Right lobe of liver (tissue), 6 donors: ENCODE data around the gene ECT2. TPM values are rescaled to one million over a fixed set of nuclear protein-coding genes. Genes with fewer than 3 reads are reported as not detected.

Source experiments
- ATAC-seq, 4 donors: fragments of 200-7000 bp; cut with Tn5 transposase; one replicate each; pipeline ENCODE4 v1.9.1; 2020; ENCODE audit warnings: mild to moderate bottlenecking in 4 of 4, moderate library complexity in 4 of 4
- DNase-seq, 3 donors: peaks; one replicate each; pipeline ENCODE4 v3.0.0-alpha.2; 2020
- H3K27ac ChIP-seq, 3 donors: fragments of 200-600 bp; one replicate each; pipeline ENCODE4 v1.8.0; 2022
- H3K27me3 ChIP-seq, 2 donors: fragments of 200-600 bp; one replicate each; pipeline ENCODE4 v1.8.0; 2022
- H3K36me3 ChIP-seq, 4 donors: fragments of 200-600 bp; sonication (generic) in 1 of 4; one replicate each; pipeline versions ENCODE4 v1.5.1 to v1.8.0; 2017 to 2022; ENCODE audit warnings: control low read depth in 1 of 4
- H3K4me1 ChIP-seq, 4 donors: fragments of 200-600 bp; sonication (generic) in 1 of 4; one replicate each; pipeline versions ENCODE4 v1.5.1 to v1.8.0; 2017 to 2022; ENCODE audit warnings: control low read depth in 1 of 4
- H3K4me3 ChIP-seq, 3 donors: fragments of 200-600 bp; one replicate each; pipeline ENCODE4 v1.8.0; 2022
- H3K9me3 ChIP-seq, 4 donors: fragments of 200-600 bp; sonication (generic) in 1 of 4; one replicate each; pipeline versions ENCODE4 v1.5.1 to v1.8.0; 2017 to 2022; ENCODE audit warnings: control low read depth in 1 of 4
- CTCF ChIP-seq, 4 donors: fragments of 200-600 bp in 3 of 4; fragments of 450-650 bp in 1 of 4; IDR thresholded peaks; one replicate each; pipeline versions ENCODE4 v1.5.1 to v1.8.0; 2016 to 2022; ENCODE audit warnings: antibody characterized with exemption in 4 of 4, mild to moderate bottlenecking in 2 of 4
- POLR2A ChIP-seq: fragments of 450-650 bp; IDR thresholded peaks from one replicate; pipeline ENCODE4 v1.6.1; 2017; ENCODE audit warnings: antibody characterized with exemption, mild to moderate bottlenecking
- WGBS: methylation state at CpG from one replicate; pipeline ENCODE4 v1.1.6; 2018; ENCODE audit warnings: low coverage, low lambda C conversion rate; ENCODE audit not compliant: insufficient coverage; ENCODE audit errors: missing lambda C conversion rate; 5-methylcytosine and 5-hydroxymethylcytosine counted together
- intact Hi-C, 2 donors: fragments of 100-400 bp; cut with DNase I; formaldehyde crosslinking; loops; one replicate each; pipeline versions ENCODE4 v1.11.2 to v1.14.1; 2022
- total RNA-seq, 6 experiments: library from RNA; depleted of rRNA in 2 of 6; stranded (reverse); fragments of >200 nt in 2 of 6; fragmentation: NEBNext Ultra II Directional in 3 of 6; extraction: Animal tissue kit (Norgen Biotek cat#: 25700) in 3 of 6; gene quantifications; one replicate each; pipeline versions ENCODE4 v1.1.0 to v1.2.4, GENCODE V29; 2016 to 2023
- donor health status: DM: no; HTN: yes; CAD: no.
- donor health status: DM: no; HTN: no; CAD: no.
- donor health status: DM: no; HTN: no; CAD: no.
- donor health status: DM: no; HTN: yes; CAD: no.
- donor health status: DM: no; HTN: yes; CAD: no.

The ECT2 gene
- total RNA-seq, 6 experiments from 2014 or later: 1.5 to 7.8 (median 3.8) TPM

- Histone ChIP-seq H3K9me3 (no peaks in the 10 kb centered on the region), H3K27me3 (no peaks in the 10 kb centered on the region), H3K36me3 (no peaks in the 10 kb centered on the region), H3K4me3 (no peak overlapping the region), H3K4me1 (no peaks in the 10 kb centered on the region), H3K27ac (no peak overlapping the region)
- DNase-seq (no peak), ATAC-seq (no peak)
- intact Hi-C loops: no loop called here
- TF ChIP-seq CTCF (IDR thresholded peaks at IDR 0.05): no peak
- no peak for TF ChIP-seq POLR2A
- 7% methylated on average over 1 of the region's 1 CpG for WGBS
Observed at GRCh38 chr3:172704001-172704400, 46.5 kb upstream of the ECT2 start.

- 89% methylated on average over 4 of the region's 4 CpGs for WGBS
- DNase-seq: no peak
- no peaks in the 10 kb centered on the region for H3K9me3 ChIP-seq
- no peak for ATAC-seq
- intact Hi-C loops: no loop called here
- TF ChIP-seq POLR2A: no peak
- TF ChIP-seq CTCF (IDR thresholded peaks at IDR 0.05): no peak
- H3K4me3 ChIP-seq: no peak overlapping the region
- no peaks in the 10 kb centered on the region for H3K36me3 ChIP-seq
- H3K4me1 ChIP-seq: peaks cover 0 to 10% (median 0%) of the 10 kb centered on the region in 4 donors
- no peaks in the 10 kb centered on the region for H3K27me3 ChIP-seq
- no peak overlapping the region for H3K27ac ChIP-seq
Observed at GRCh38 chr3:172705170-172705569, 45.4 kb upstream of the ECT2 start.

GRCh38 chr3:172707030-172707429, 43.5 kb upstream of the ECT2 start:
- no peaks in the 10 kb centered on the region for H3K36me3 ChIP-seq
- H3K27me3 ChIP-seq: no peaks in the 10 kb centered on the region
- H3K9me3 ChIP-seq: no peaks in the 10 kb centered on the region
- H3K27ac ChIP-seq: no peak overlapping the region
- TF ChIP-seq POLR2A (no peak), CTCF (IDR thresholded peaks at IDR 0.05) (no peak)
- no peak for ATAC-seq
- intact Hi-C loops: no loop called here
- no peak overlapping the region for H3K4me3 ChIP-seq
- WGBS: 75% methylated on average over 2 of the region's 2 CpGs
- no peak for DNase-seq
- peaks cover 0 to 15% (median 3%) of the 10 kb centered on the region in 4 donors for H3K4me1 ChIP-seq

GRCh38 chr3:172707967-172708366, 42.6 kb upstream of the ECT2 start:
- Histone ChIP-seq H3K4me3 (no peak overlapping the region), H3K9me3 (no peaks in the 10 kb centered on the region), H3K36me3 (no peaks in the 10 kb centered on the region), H3K27ac (no peak overlapping the region), H3K27me3 (no peaks in the 10 kb centered on the region), H3K4me1 (peaks cover 0 to 15% (median 3%) of the 10 kb centered on the region in 4 donors)
- no peak for ATAC-seq
- no peak for TF ChIP-seq CTCF (IDR thresholded peaks at IDR 0.05)
- TF ChIP-seq POLR2A: no peak
- 60% methylated on average over 1 of the region's 1 CpG for WGBS
- DNase-seq: no peak
- intact Hi-C loops: no loop called here
